Neural cell (in vitro differentiated cells): ENCODE measurements around the gene TAC4.

ENCODE experiments used
- POLR2AphosphoS5 ChIP-seq: IDR thresholded peaks from 2 replicates; pipeline ENCODE4 v1.6.1; 2012
- RAD21 ChIP-seq: fragments of 450-650 bp; conservative IDR thresholded peaks from 2 replicates; pipeline ENCODE4 v1.6.1; 2014; ENCODE audit warnings: antibody characterized with exemption, mild to moderate bottlenecking, moderate library complexity
- TF ChIP-seq, protein P1 (sequence below): fragments of 450-650 bp; IDR thresholded peaks from 2 replicates; pipeline ENCODE4 v1.5.1; 2014; ENCODE audit warnings: antibody characterized with exemption, mild to moderate bottlenecking, moderate library complexity; ENCODE audit not compliant: poor library complexity, severe bottlenecking

DNA sequence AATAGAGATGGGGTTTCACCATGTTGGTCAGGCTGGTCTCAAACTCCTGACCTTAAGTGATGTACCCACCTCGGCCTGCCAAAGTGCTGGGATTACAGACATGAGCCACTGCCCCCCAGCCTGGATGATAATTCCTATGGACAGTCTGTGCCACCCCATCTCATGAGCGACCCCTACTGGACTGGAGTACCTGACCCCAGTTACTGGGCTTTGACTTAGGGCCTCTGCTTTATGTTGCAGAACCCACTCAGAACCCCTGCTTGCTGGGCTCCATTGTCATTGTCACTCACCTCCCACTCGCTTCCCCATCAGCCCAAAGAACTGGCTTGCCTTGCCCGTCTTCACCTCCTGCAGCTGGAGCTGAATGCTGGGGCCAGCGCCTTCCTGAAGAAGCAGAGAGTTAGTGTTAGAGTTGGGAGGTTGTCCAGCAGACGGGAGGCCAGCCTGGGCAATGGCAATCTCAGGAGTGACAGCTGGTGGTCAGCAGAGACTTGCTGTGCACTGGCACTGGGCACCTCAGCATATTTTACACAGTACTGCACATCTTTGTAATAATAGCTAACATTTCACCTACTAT is 4.0 kb downstream of the TAC4 start:
- TF ChIP-seq RAD21 (no peak), POLR2AphosphoS5 (no peak)
- TF ChIP-seq, protein P1, sequence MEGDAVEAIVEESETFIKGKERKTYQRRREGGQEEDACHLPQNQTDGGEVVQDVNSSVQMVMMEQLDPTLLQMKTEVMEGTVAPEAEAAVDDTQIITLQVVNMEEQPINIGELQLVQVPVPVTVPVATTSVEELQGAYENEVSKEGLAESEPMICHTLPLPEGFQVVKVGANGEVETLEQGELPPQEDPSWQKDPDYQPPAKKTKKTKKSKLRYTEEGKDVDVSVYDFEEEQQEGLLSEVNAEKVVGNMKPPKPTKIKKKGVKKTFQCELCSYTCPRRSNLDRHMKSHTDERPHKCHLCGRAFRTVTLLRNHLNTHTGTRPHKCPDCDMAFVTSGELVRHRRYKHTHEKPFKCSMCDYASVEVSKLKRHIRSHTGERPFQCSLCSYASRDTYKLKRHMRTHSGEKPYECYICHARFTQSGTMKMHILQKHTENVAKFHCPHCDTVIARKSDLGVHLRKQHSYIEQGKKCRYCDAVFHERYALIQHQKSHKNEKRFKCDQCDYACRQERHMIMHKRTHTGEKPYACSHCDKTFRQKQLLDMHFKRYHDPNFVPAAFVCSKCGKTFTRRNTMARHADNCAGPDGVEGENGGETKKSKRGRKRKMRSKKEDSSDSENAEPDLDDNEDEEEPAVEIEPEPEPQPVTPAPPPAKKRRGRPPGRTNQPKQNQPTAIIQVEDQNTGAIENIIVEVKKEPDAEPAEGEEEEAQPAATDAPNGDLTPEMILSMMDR: no peak
